Naive B cell (primary cell): ENCODE results near the gene DMD. TPM values are rescaled to one million over a fixed set of nuclear protein-coding genes. Genes with fewer than 3 reads are reported as not detected.

Experiments
- ATAC-seq, 2 donors: fragments of 150-1000 bp; cut with Tn5 transposase; 2 replicates each; pipeline ENCODE4 v1.10.0; 2021; ENCODE audit warnings: low read depth in 2 of 2, mild to moderate bottlenecking in 2 of 2, moderate library complexity in 2 of 2
- DNase-seq: peaks from one replicate; pipeline ENCODE4 v3.0.0; 2022
- H3K27ac Mint-ChIP-seq, 6 donors: one replicate each; pipeline ENCODE4 v1.8.0; 2020 to 2022; ENCODE audit warnings: mild to moderate bottlenecking in 6 of 6, mixed read lengths in 6 of 6, moderate library complexity in 5 of 6, inconsistent platforms in 2 of 6
- H3K27me3 Mint-ChIP-seq, 3 donors: one replicate each; pipeline ENCODE4 v1.8.0; 2021 to 2022; ENCODE audit warnings: mixed read lengths in 3 of 3, mild to moderate bottlenecking in 1 of 3
- H3K36me3 Mint-ChIP-seq, 2 donors: one replicate each; pipeline ENCODE4 v1.8.0; 2020 to 2022; ENCODE audit warnings: mixed read lengths in 2 of 2, inconsistent platforms in 1 of 2, mild to moderate bottlenecking in 1 of 2
- H3K4me1 Mint-ChIP-seq, 3 donors: one replicate each; pipeline ENCODE4 v1.8.0; 2020 to 2022; ENCODE audit warnings: mixed read lengths in 3 of 3, inconsistent platforms in 1 of 3, mild to moderate bottlenecking in 1 of 3, moderate library complexity in 1 of 3
- H3K4me3 Mint-ChIP-seq, 8 donors: one replicate each; pipeline ENCODE4 v1.8.0; 2020 to 2022; ENCODE audit warnings: mild to moderate bottlenecking in 8 of 8, mixed read lengths in 8 of 8, moderate library complexity in 8 of 8, inconsistent platforms in 2 of 8
- H3K9me3 Mint-ChIP-seq, 7 donors: one replicate each; pipeline ENCODE4 v1.8.0; 2020 to 2022; ENCODE audit warnings: mixed read lengths in 7 of 7, mild to moderate bottlenecking in 5 of 7, inconsistent platforms in 2 of 7, moderate library complexity in 1 of 7
- polyA plus RNA-seq, 6 donors: library from polyadenylated mRNA; unstranded; fragments of 300-500 nt; fragmentation: Illumina TruSeq; gene quantifications; one replicate each; pipeline ENCODE4 v1.2.3, GENCODE V29; 2021; ENCODE audit warnings: low read depth in 6 of 6

The DMD gene
- polyA plus RNA-seq, 6 donors from 2014 or later: 1.00 to 5.0 (median 1.9) TPM

DNA sequence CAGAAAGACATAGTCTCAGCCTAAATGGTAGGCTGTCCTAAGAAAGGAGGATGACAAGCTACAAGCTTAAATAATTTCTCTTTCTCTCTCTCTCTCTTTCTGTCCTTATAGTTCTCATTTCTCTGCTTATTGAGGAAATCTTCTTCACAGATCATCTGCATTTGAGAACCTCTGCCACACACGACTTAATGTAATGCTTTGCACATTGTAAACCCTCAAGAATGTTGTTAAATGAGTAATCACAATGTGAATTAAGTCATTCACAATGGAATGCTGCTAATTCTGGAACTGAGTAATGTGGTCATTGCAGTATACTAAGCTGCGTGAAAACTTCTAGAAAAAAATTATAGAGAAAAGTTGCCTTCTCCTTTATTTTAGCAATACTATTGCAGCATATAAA is 1630.6 kb downstream of the DMD start:
- H3K27ac Mint-ChIP-seq: no peak overlapping the region

DNA sequence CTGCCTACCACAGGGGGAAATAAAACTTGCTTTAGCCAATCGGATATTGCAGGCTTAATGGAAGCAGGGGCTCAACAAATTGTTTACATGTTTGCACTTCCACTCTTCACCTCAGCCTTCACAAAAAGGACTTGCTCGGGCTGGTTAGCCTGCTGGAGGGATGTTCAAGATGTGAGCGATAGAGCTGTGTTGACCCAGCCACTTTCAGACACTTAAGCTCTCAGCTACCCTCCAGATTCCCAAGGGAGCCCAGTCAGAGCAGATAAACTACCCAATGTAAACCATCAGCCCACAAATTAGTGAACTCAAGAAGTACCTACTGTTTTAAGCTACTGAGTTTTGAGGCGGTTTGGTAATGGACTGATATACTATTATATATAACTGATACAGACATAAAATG is 1631.1 kb downstream of the DMD start:
- Mint-ChIP-seq H3K9me3 (peaks cover 0 to 7% (median 2%) of the 10 kb centered on the region in 7 donors), H3K4me3 (no peak overlapping the region), H3K4me1 (no peaks in the 10 kb centered on the region), H3K36me3 (no peaks in the 10 kb centered on the region), H3K27ac (no peak overlapping the region), H3K27me3 (no peaks in the 10 kb centered on the region)
- DNase-seq: no peak
- ATAC-seq: no peak

More for the DNA sequence above, 1630.6 kb downstream of the DMD start:
- no peaks in the 10 kb centered on the region for H3K4me1 Mint-ChIP-seq
- no peak for ATAC-seq
- no peaks in the 10 kb centered on the region for H3K36me3 Mint-ChIP-seq
- H3K9me3 Mint-ChIP-seq: peaks cover 0 to 9% (median 3%) of the 10 kb centered on the region in 7 donors
- no peaks in the 10 kb centered on the region for H3K27me3 Mint-ChIP-seq
- H3K4me3 Mint-ChIP-seq: no peak overlapping the region
- no peak for DNase-seq

DNA sequence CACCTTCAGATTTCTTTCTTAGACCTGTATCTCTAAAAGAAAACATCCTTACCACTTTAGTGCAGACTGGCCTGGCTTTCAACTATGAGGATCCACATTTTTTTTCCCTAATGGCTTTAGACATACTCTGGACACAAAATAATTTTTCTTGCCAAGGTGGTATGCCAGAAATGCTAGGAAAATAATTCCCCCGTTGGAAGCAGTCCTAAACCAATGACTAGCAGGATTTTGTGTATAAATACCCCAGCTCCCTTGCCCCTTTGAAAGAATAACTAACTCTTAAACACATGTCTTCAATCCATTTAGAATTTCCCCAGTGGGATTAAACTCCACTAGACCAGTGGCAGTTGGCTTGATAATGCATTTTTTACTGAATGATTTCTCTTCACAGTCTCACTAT is 1639.0 kb downstream of the DMD start:
- Mint-ChIP-seq H3K4me1 (no peaks in the 10 kb centered on the region), H3K27me3 (no peaks in the 10 kb centered on the region), H3K27ac (no peak overlapping the region), H3K9me3 (peaks cover 0 to 2% (median 0%) of the 10 kb centered on the region in 7 donors), H3K36me3 (no peaks in the 10 kb centered on the region), H3K4me3 (no peak overlapping the region)
- no peak for ATAC-seq
- no peak for DNase-seq

DNA sequence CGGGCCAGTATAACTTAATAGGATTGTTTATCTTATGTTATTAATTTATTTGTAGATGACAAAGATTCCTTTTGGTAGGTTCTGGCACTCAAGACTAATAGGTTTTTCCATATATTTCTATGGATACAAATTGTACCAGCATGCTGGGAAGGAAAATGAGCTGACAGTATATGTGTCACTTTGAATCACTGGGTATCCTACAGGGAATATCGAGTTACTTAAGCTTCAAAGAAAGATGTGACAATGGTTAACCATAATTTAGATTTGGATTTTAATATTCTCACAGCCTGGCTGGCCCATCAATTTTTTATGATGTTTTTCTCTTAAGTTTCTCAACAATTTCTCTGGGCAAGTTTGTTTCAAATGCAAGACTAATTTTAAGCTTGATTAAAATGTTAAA is 1640.7 kb downstream of the DMD start:
- no peaks in the 10 kb centered on the region for H3K4me1 Mint-ChIP-seq
- no peaks in the 10 kb centered on the region for H3K27me3 Mint-ChIP-seq
- H3K27ac Mint-ChIP-seq: no peak overlapping the region
- DNase-seq (no peak), ATAC-seq (no peak)
- H3K36me3 Mint-ChIP-seq: no peaks in the 10 kb centered on the region
- no peak overlapping the region for H3K4me3 Mint-ChIP-seq
- H3K9me3 Mint-ChIP-seq: no peaks in the 10 kb centered on the region

DNA sequence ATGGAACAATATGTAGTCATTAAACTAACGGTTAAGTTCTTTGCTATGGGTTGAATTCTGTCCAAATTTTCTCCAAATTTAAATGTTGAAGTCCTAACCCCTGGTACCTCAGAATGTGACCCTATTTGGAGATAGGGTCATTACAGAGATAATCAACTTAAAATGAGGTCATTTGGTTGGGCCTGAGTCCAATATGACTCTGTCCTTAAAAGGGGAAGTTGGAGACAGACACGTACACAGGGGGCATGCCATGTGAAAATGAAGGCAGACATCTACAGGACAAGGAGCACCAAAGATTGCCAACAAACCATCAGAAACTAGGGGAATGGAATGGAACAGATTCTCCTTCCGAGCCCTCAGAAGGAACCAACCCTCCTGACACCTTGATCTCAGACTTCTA is 1647.6 kb downstream of the DMD start:
- no peaks in the 10 kb centered on the region for H3K36me3 Mint-ChIP-seq
- no peak overlapping the region for H3K27ac Mint-ChIP-seq
- no peaks in the 10 kb centered on the region for H3K27me3 Mint-ChIP-seq
- no peaks in the 10 kb centered on the region for H3K4me1 Mint-ChIP-seq
- no peak for DNase-seq
- ATAC-seq: no peak
- peaks cover 0 to 7% (median 3%) of the 10 kb centered on the region in 7 donors for H3K9me3 Mint-ChIP-seq
- H3K4me3 Mint-ChIP-seq: no peak overlapping the region

DNA sequence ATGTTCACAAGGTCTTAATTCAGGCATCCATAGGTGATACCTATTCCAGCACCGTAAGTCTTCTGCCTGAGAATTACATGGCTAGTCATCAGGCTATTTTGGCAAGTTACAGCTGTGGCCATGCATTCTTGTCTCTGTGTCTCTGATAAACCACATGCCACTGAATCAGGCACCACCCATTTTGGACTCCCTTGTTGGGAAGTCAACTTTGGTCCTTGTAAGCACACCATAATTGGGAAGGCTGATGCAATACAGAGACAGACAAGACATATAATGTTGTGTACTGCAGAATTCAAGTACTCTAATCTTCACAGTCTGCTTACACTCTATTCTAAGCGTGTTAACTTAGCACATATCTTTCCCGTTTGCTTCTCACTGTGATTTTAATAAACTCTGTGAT is 1655.8 kb downstream of the DMD start:
- no peak for DNase-seq
- no peaks in the 10 kb centered on the region for H3K4me1 Mint-ChIP-seq
- H3K9me3 Mint-ChIP-seq: peaks cover 0 to 7% (median 3%) of the 10 kb centered on the region in 7 donors
- peak overlapping the region in 1 of 6 donors; percentile 17 for H3K27ac Mint-ChIP-seq
- ATAC-seq: no peak
- H3K4me3 Mint-ChIP-seq: no peak overlapping the region
- H3K36me3 Mint-ChIP-seq: no peaks in the 10 kb centered on the region
- H3K27me3 Mint-ChIP-seq: peaks cover 0 to 3% (median 0%) of the 10 kb centered on the region in 3 donors

DNA sequence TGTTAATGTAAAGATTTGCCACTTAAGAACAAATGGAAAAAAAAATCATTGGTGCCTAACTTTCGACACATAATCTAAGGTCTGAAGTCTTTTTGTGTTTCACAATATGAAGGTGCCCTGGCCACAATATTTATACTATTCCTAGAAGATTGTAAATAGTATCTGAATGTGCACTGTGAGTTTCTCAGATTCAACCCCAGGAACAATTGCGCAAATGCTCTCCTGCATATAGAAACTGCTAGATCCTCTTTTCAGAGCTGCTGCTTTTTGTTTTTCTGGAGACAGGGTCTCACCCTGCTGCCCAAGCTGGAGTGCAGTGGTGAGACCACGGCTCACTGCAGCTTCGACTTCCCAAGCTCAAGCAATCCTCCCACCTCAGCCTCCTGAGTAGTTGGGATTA is 1659.4 kb downstream of the DMD start:
- Mint-ChIP-seq H3K9me3 (peaks cover 0 to 4% (median 0%) of the 10 kb centered on the region in 7 donors), H3K27me3 (no peaks in the 10 kb centered on the region), H3K36me3 (no peaks in the 10 kb centered on the region), H3K4me3 (no peak overlapping the region), H3K4me1 (no peaks in the 10 kb centered on the region), H3K27ac (peak overlapping the region in 1 of 6 donors; percentile 44)
- no peak for ATAC-seq
- DNase-seq: no peak

DNA sequence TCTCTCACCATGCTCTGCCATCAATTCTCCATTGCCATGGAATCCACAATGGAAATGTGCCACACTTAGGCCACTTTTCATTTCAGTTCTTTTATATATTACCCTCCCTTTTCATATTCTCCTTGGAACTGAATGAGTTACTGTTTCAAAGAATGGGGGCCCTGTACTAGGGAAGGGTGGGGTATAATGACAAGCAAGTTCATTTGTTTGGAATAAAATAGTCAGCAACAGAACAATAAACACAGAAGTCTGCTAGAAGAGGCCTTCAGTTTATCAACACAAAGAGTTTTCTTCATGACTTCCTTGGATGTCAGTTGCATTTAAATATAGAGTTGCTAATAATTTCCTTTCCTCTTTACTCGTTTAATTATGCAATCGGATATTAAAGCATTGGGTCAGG is 1661.2 kb downstream of the DMD start:
- Mint-ChIP-seq H3K4me3 (no peak overlapping the region), H3K36me3 (no peaks in the 10 kb centered on the region), H3K9me3 (peaks cover 0 to 4% (median 0%) of the 10 kb centered on the region in 7 donors), H3K27me3 (no peaks in the 10 kb centered on the region), H3K4me1 (no peaks in the 10 kb centered on the region), H3K27ac (no peak overlapping the region)
- ATAC-seq (no peak), DNase-seq (no peak)

DNA sequence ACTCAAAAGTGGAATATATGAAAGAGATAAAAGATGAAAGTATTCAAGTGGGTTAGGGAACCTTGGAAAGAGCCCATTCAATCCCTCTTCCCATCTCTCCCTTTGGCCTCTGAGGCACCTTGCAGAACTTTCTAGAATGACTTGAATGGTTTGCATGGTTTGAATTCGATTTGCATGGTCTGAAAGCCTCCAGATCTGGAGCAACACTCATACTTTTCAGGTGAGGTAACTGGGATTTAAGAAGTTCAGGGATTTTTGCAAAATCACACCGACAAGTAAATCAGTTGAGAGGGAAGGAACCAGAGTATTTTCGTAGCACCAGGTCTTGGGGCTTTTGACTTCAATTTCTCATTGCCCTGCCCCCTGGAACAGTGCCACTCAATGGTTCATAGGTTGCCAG is 1663.5 kb downstream of the DMD start:
- Mint-ChIP-seq H3K9me3 (peaks cover 0 to 4% (median 0%) of the 10 kb centered on the region in 7 donors), H3K27me3 (no peaks in the 10 kb centered on the region), H3K36me3 (no peaks in the 10 kb centered on the region), H3K4me3 (no peak overlapping the region), H3K27ac (no peak overlapping the region), H3K4me1 (no peaks in the 10 kb centered on the region)
- no peak for ATAC-seq
- no peak for DNase-seq

DNA sequence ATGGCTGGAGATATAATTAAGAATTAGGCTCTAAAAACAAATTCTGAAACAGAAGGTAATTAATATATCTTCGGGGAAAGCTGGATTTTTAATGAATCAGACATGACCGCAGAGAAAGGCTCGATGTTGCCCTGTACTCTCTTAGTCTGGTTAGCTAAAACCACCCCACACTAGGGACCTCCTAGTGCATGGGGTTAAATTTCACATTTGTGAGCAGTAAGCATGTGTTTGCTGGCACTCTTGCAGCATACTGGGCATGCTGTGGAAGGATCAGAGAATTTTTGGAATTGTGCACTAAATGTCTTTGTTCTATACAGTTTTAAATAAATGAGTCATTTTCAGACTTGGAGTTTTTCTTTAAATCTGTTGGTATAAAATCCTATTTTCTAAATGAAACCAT is 1663.9 kb downstream of the DMD start:
- Mint-ChIP-seq H3K36me3 (no peaks in the 10 kb centered on the region), H3K27me3 (no peaks in the 10 kb centered on the region), H3K9me3 (peaks cover 0 to 4% (median 0%) of the 10 kb centered on the region in 7 donors), H3K4me3 (no peak overlapping the region), H3K4me1 (no peaks in the 10 kb centered on the region), H3K27ac (no peak overlapping the region)
- DNase-seq: no peak
- ATAC-seq: no peak

DNA sequence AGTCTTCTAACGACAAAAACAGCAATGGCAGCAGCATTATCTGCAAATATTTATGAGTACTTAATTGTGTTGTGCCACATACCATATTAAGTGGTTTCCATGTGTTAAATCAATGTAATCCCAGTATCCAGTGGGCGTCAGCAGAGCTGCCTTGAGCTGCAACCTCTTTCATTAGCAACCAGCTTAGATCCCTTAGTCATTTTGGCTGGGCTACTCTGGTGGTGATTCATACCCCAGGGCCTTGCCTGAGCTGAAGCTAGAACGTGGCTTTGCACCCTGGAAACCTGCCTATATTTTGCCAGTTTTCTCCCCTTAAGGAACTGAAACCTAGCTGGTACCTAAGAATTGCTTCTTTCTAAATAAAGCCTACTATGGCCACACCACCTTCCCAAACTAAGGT is 1665.2 kb downstream of the DMD start:
- H3K27ac Mint-ChIP-seq: no peak overlapping the region

DNA sequence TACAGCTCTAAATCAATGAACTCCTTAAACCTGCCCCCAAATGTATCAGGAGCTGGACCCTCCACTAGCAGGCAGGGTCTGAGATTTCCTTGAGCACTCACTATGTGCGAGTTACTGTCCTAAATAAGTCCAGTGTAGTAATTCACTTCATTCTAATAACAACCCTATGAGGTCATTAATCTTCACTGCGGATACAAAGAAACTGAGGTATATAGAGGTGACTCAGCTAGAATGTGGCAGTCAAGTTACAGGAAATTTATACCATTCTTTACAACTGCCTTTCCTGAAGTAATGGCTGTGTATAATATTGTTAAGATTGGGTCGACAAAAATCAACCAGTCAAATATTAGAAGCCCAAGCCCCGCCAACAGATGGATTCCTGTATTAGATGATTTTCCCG is 1665.6 kb downstream of the DMD start:
- DNase-seq (no peak), ATAC-seq (no peak)
- Mint-ChIP-seq H3K4me3 (no peak overlapping the region), H3K9me3 (peaks cover 0 to 4% (median 0%) of the 10 kb centered on the region in 7 donors), H3K27ac (no peak overlapping the region), H3K4me1 (no peaks in the 10 kb centered on the region), H3K27me3 (no peaks in the 10 kb centered on the region), H3K36me3 (no peaks in the 10 kb centered on the region)

More for the DNA sequence above, 1665.2 kb downstream of the DMD start:
- Mint-ChIP-seq H3K36me3 (no peaks in the 10 kb centered on the region), H3K9me3 (peaks cover 0 to 4% (median 0%) of the 10 kb centered on the region in 7 donors), H3K27me3 (no peaks in the 10 kb centered on the region), H3K4me1 (no peaks in the 10 kb centered on the region), H3K4me3 (no peak overlapping the region)
- no peak for ATAC-seq
- DNase-seq: no peak

DNA sequence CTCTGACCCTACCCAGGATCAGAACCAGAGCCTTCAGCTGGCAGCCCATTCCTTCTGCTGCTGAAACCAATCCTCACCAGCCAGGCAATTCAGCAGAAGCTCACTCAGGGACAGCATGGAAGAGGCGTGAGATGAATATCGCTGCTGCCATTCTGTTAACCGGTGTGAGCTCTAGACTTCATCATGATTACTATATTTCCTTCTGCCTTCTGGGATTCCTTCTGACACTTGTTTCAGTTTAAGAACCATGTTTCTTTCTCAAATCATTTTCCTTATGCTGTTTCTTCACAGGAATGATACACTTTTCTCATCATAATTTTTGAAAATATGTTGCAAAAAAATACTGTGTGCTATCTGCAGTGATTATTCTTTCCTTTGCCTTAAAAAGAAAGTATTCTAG is 1666.2 kb downstream of the DMD start:
- Mint-ChIP-seq H3K4me3 (no peak overlapping the region), H3K36me3 (no peaks in the 10 kb centered on the region)
- no peak for ATAC-seq

DNA sequence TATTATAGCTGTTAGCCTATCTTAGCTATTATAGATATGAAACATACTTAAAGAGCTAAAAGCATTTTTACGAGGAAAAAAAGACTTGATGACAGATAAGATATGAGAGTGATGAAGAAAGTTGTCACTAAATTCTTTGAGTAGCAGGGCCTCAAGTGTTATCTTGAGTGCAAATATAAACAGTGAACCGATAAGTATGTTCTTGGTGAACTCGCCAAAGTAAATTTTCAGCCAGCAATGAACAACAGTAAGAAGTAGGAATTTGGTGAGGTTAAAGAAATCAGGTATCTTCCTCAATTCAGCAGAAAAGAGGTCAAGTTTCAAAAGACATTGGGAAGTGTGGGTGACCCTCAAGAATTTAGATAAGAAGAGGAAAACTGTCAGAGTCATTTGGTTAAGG is 1667.7 kb downstream of the DMD start:
- no peak overlapping the region for H3K27ac Mint-ChIP-seq
- H3K36me3 Mint-ChIP-seq: no peaks in the 10 kb centered on the region
- H3K27me3 Mint-ChIP-seq: no peaks in the 10 kb centered on the region
- ATAC-seq (no peak), DNase-seq (no peak)
- no peaks in the 10 kb centered on the region for H3K4me1 Mint-ChIP-seq
- H3K9me3 Mint-ChIP-seq: peaks cover 0 to 9% (median 0%) of the 10 kb centered on the region in 7 donors
- no peak overlapping the region for H3K4me3 Mint-ChIP-seq

More for the DNA sequence above, 1666.2 kb downstream of the DMD start:
- H3K27ac Mint-ChIP-seq: no peak overlapping the region
- peaks cover 0 to 4% (median 0%) of the 10 kb centered on the region in 7 donors for H3K9me3 Mint-ChIP-seq
- H3K27me3 Mint-ChIP-seq: no peaks in the 10 kb centered on the region
- no peak for DNase-seq
- H3K4me1 Mint-ChIP-seq: no peaks in the 10 kb centered on the region

DNA sequence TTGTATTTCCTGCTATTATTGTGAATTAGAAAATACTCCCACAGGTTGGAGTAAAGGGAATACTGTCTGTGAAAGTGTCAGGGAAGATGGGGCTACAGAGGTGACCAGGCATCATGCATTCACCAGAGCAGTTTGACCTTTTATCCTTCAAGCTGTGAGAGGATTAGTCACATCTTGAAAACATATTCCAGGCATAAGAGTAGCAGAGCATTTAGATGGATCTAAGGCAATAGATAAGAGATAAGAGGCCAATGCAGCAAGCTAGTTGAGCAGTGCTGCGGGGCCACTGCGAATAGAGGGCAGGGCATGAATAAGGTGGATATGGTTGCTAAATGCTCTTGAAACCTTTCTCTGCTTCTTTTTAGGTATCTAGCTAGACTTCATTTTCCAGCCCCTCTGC is 1668.8 kb downstream of the DMD start:
- no peak overlapping the region for H3K27ac Mint-ChIP-seq
- H3K4me3 Mint-ChIP-seq: no peak overlapping the region
- no peak for ATAC-seq
- no peaks in the 10 kb centered on the region for H3K27me3 Mint-ChIP-seq
- no peaks in the 10 kb centered on the region for H3K4me1 Mint-ChIP-seq
- no peaks in the 10 kb centered on the region for H3K36me3 Mint-ChIP-seq
- H3K9me3 Mint-ChIP-seq: peaks cover 0 to 5% (median 0%) of the 10 kb centered on the region in 7 donors
- no peak for DNase-seq
